Thyroid gland (tissue), 4 donors: Measurements from ENCODE around the gene PRAMEF26. TPM values are rescaled to one million over a fixed set of nuclear protein-coding genes. Genes with fewer than 3 reads are reported as not detected.
"Not testable (repeated sequence)": the region's sequence is repeated elsewhere in the genome, so short reads cannot be mapped to it uniquely, and the experiment has no call there.

Source experiments
- DNase-seq, 2 donors: peaks; one replicate each; pipeline ENCODE4 v3.0.0-alpha.2; 2019
- H3K27ac ChIP-seq, 3 donors: fragments of 200-600 bp; sonication (generic); 1 replicate in 2 of 3; 2 replicates in 1 of 3; pipeline ENCODE4 v1.5.1; 2016 to 2019; ENCODE audit warnings: mild to moderate bottlenecking in 1 of 3, moderate library complexity in 1 of 3
- H3K27me3 ChIP-seq: fragments of 200-600 bp; sonication (generic); one replicate; pipeline ENCODE4 v1.5.1; 2019
- H3K36me3 ChIP-seq, 2 donors: fragments of 200-600 bp; sonication (generic); one replicate each; pipeline ENCODE4 v1.5.1; 2016 to 2019
- H3K4me1 ChIP-seq, 2 donors: fragments of 200-600 bp; sonication (generic); one replicate each; pipeline ENCODE4 v1.5.1; 2017 to 2019
- H3K4me3 ChIP-seq, 3 donors: fragments of 200-600 bp; sonication (generic); replicated peaks in 1 of 3; 1 replicate in 2 of 3; 2 replicates in 1 of 3; pipeline ENCODE4 v1.5.1; 2016; ENCODE audit warnings: mild to moderate bottlenecking in 1 of 3
- H3K9me3 ChIP-seq: fragments of 200-600 bp; sonication (generic); one replicate; pipeline ENCODE4 v1.5.1; 2017
- WGBS, 2 donors: methylation state at CpG; one replicate each; pipeline ENCODE4 v1.1.5; 2017; 5-methylcytosine and 5-hydroxymethylcytosine counted together
- intact Hi-C: fragments of 100-400 bp; cut with DNase I; formaldehyde crosslinking; loops from one replicate; pipeline ENCODE4 v1.15.1; 2023
- total RNA-seq, 4 donors: library from RNA; depleted of rRNA; stranded (reverse); fragments of >200 nt; gene quantifications; one replicate each; pipeline ENCODE4 v1.2.3, GENCODE V29; 2016

Gene PRAMEF26
- not detected for total RNA-seq

- intact Hi-C loops, H3K27ac ChIP-seq, H3K4me1 ChIP-seq, DNase-seq, H3K27me3 ChIP-seq, H3K36me3 ChIP-seq, H3K9me3 ChIP-seq, H3K4me3 ChIP-seq: not testable (repeated sequence)
- WGBS, 2 donors: 80% methylated on average over 1 of the region's 5 CpGs; no CpG with 5 or more reads in 1 of the 2 donors
Measured at GRCh38 chr1:13155909-13156308, at the start of gene PRAMEF26. TSS of gene PRAMEF26 (minus strand) at chr1:13156009. CDS start at chr1:13153095, 2,914 bp downstream.

GRCh38 chr1:13201309-13201708 lies 45.5 kb upstream of the PRAMEF26 start, which contains the start of gene PRAMEF13:
TSS of gene PRAMEF13 (minus strand) at chr1:13201409. CDS start at chr1:13199589, 1,820 bp downstream.
- intact Hi-C loops, H3K4me1 ChIP-seq, DNase-seq, H3K36me3 ChIP-seq, H3K27me3 ChIP-seq, H3K27ac ChIP-seq, H3K9me3 ChIP-seq, H3K4me3 ChIP-seq: not testable (repeated sequence)
- WGBS, 2 donors: no CpG with 5 or more reads among the region's 5 CpGs

GRCh38 chr1:13171548-13171947 lies 15.7 kb upstream of the PRAMEF26 start, which contains the start of gene PRAMEF9:
TSS of gene PRAMEF9 (plus strand) at chr1:13171848. CDS start at chr1:13175281, 3,433 bp downstream.
- H3K27me3 ChIP-seq, intact Hi-C loops, H3K27ac ChIP-seq, H3K4me1 ChIP-seq, H3K4me3 ChIP-seq, H3K36me3 ChIP-seq, H3K9me3 ChIP-seq, DNase-seq: not testable (repeated sequence)
- 82% methylated on average over 1 of the region's 2 CpGs; no CpG with 5 or more reads in 1 of the 2 donors for WGBS, 2 donors

GRCh38 chr1:13165531-13165930 lies 9.7 kb upstream of the PRAMEF26 start, which contains the start of gene HNRNPCL4:
TSS of gene HNRNPCL4 (minus strand) at chr1:13165631. CDS start at chr1:13165467, 164 bp downstream.
- H3K27ac ChIP-seq, H3K27me3 ChIP-seq, DNase-seq, intact Hi-C loops, H3K9me3 ChIP-seq, H3K36me3 ChIP-seq, H3K4me3 ChIP-seq, H3K4me1 ChIP-seq: not testable (repeated sequence)
- WGBS, 2 donors: no CpG with 5 or more reads among the region's 8 CpGs

DNA sequence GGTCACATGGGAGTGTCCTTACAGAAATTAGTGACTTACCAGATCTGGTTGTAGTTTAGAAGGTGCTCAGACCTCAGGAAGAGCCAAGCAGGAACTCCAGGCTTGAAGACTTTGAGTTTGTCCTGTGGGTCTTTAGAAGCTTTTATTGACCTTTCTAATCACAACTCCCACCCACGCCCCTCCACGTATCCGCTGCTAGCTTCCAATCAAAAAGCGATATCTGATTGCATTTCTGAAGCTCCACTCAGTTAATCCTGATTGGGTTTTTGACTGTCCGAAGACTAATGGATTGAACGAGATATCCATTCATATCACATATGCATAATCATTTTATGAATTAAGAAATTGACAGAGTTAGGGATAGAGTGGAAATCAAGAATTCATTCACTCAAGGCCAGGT lies 39.1 kb downstream of the PRAMEF26 start, which contains the start of gene HNRNPCL2:
HNRNPCL2 (minus strand) TSS at position 101 of the 400 bp plus-strand sequence. CDS start 454 bp downstream, outside the sequence.
- DNase-seq, H3K4me3 ChIP-seq, intact Hi-C loops, H3K27me3 ChIP-seq, H3K27ac ChIP-seq, H3K36me3 ChIP-seq, H3K9me3 ChIP-seq, H3K4me1 ChIP-seq: not testable (repeated sequence)
- WGBS, 2 donors: 96 to 97% methylated on average over 6 of the region's 6 CpGs

Other genes with a start within 250 kb of the PRAMEF26 start
- gene PRAMEF7, start 239.4 kb downstream of the PRAMEF26 start, total RNA-seq: not detected
- gene PRAMEF6, start 208.4 kb downstream of the PRAMEF26 start, total RNA-seq: not detected
- not detected for gene PRAMEF27, start 99.4 kb downstream of the PRAMEF26 start, total RNA-seq
- not detected for gene HNRNPCL3, start 95.2 kb downstream of the PRAMEF26 start, total RNA-seq
- gene PRAMEF25, start 85.2 kb downstream of the PRAMEF26 start, total RNA-seq: not detected
- gene HNRNPCL2, start 39.2 kb downstream of the PRAMEF26 start, total RNA-seq: not detected
- gene HNRNPCL4, start 9.6 kb upstream of the PRAMEF26 start, total RNA-seq: not detected
- not detected for gene PRAMEF9, start 15.8 kb upstream of the PRAMEF26 start, total RNA-seq
- not detected for gene PRAMEF13, start 45.4 kb upstream of the PRAMEF26 start, total RNA-seq
- gene PRAMEF18, start 70.1 kb upstream of the PRAMEF26 start, total RNA-seq: not detected
- gene PRAMEF5, start 98.2 kb upstream of the PRAMEF26 start, total RNA-seq: not detected
- not detected for gene PRAMEF8, start 129.1 kb upstream of the PRAMEF26 start, total RNA-seq
- not detected for gene PRAMEF33, start 147.5 kb upstream of the PRAMEF26 start, total RNA-seq
- gene PRAMEF15, start 159.6 kb upstream of the PRAMEF26 start, total RNA-seq: not detected
- not detected for gene PRAMEF14, start 191.1 kb upstream of the PRAMEF26 start, total RNA-seq
- not detected for gene PRAMEF19, start 215.9 kb upstream of the PRAMEF26 start, total RNA-seq
- gene PRAMEF17, start 233.6 kb upstream of the PRAMEF26 start, total RNA-seq: not detected